Coronary artery (tissue), 2 donors: ENCODE results near the gene PLPPR2.
"Not testable (repeated sequence)": the region's sequence is repeated elsewhere in the genome, so short reads cannot be mapped to it uniquely, and the experiment has no call there.

Experiments
- DNase-seq: peaks from one replicate; pipeline ENCODE4 v3.0.0-alpha.2; 2017; ENCODE audit warnings: low spot score
- H3K27ac ChIP-seq, 2 donors: fragments of 200-600 bp; sonication (generic); one replicate each; pipeline ENCODE4 v1.5.1; 2016 to 2019
- H3K4me3 ChIP-seq: fragments of 200-600 bp; sonication (generic); 2 replicates; pipeline ENCODE4 v1.5.1; 2016; ENCODE audit warnings: mild to moderate bottlenecking, moderate library complexity
- CTCF ChIP-seq: fragments of 200-600 bp; sonication (generic); IDR thresholded peaks from one replicate; pipeline ENCODE4 v1.5.1; 2019; ENCODE audit warnings: antibody characterized with exemption

The PLPPR2 gene

DNA sequence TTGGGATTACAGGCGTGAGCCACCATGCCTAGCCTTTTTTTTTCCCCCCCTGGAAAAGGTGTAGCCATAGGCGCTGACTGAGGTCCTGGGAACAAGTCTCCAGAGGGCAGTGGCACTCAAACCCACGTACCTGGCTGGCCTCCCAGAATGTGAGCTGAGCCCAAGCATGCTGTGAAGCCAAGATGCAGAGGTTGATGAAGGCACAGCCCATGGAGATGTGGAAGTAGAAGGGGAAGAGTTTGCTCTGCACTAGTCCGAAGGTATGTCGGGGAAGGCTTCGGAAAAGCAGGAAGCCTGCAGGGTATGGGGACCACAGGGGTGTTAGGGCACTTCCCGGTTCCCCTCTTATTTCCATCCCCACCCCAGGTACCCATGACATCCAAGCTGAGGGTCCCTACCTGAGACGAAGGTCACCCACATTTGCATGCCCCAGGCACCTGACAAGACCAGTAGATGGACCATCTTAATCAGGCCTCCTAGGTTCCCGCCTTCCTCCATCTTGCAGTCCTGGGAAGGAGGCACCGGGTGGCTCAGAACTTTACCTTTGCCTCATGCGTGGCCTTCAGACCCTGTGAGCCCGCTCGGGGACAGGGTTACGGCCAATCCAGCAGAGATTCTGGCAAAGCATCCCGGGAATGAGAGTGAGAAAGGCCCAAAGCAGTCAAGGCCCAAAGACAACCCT, 10.0 kb upstream of the PLPPR2 start:
- Histone ChIP-seq H3K4me3 (peak overlapping the region; percentile 87), H3K27ac (peak overlapping the region; percentile 73 to 94)
- no peak for DNase-seq
- TF ChIP-seq CTCF = no peak

GRCh38 chr19:11346104-11346940, 8.9 kb upstream of the PLPPR2 start, which contains the start of the genes CCDC159 and TMEM205:
TSS of gene CCDC159 (plus strand) at chr19:11346519. CDS start at chr19:11346607, 88 bp downstream.
TSS of gene TMEM205 (minus strand) at chr19:11346268. CDS start at chr19:11345619, 649 bp downstream.
- H3K27ac ChIP-seq = peak within 1 kb of the TSS; percentile 73 to 94
- peak within 1 kb of the TSS; percentile 87 for H3K4me3 ChIP-seq
- TF ChIP-seq CTCF = no peak
- DNase-seq = peak; percentile 100

GRCh38 chr19:11347546-11348039, 7.6 kb upstream of the PLPPR2 start:
- peak overlapping the region in 1 of 2 donors; percentile 94 for H3K27ac ChIP-seq
- TF ChIP-seq CTCF = no peak
- no peak for DNase-seq
- H3K4me3 ChIP-seq = no peak overlapping the region

DNA sequence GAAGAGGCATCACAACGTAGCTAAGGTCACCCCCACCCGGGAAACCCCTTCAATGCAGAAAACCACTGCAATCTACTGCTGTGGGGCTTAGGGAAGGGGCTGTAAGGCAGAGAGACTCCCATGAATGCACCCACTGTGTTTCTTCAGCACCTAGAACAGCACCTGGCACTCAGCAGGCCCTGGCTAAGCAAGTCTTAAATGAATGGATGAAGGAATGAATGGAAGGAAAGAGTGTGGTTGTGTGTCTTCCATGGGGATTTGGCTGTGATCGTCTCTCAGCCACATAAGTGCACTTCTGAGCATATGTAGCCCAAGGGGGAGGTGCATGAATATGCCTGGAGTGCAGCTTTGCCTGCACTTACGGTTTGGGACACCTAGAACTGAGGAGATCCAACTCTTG, 6.1 kb upstream of the PLPPR2 start:
- no peak overlapping the region for H3K4me3 ChIP-seq
- no peak for TF ChIP-seq CTCF
- H3K27ac ChIP-seq = no peak overlapping the region
- DNase-seq = no peak

DNA sequence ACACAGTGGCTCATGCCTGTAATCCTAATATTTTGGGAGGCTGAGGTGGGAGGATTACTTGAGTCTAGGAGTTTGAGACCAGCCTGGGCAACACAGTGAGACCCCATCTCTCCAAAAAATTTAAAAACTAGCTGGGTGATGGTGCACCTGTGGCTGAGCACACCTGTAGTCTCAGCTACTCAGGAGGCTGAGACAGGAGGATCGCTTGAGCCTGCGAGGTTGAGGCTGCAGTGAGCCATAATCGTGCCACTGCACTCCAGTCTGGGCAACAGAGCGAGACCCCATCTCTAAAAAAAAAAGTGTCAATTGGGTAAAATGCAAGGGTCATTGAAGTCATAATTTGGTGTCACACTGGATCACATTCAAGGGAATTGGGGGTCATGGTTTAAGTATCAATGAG, 1.1 kb upstream of the PLPPR2 start:
- DNase-seq, H3K4me3 ChIP-seq, H3K27ac ChIP-seq: not testable (repeated sequence)

- peak overlapping the region in 1 of 2 donors; percentile 86 for H3K27ac ChIP-seq
- no peak for DNase-seq
- peak overlapping the region; percentile 88 for H3K4me3 ChIP-seq
- no peak for TF ChIP-seq CTCF
These were observed 804 bp downstream of the PLPPR2 start for GRCh38 chr19:11356074-11356397.

- no peak for TF ChIP-seq CTCF
- H3K27ac ChIP-seq = peak overlapping the region in 1 of 2 donors; percentile 11
- H3K4me3 ChIP-seq = no peak overlapping the region
- no peak for DNase-seq
These were observed 1.7 kb downstream of the PLPPR2 start for GRCh38 chr19:11356676-11357550.
